Stimulated activated CD4-positive, alpha-beta T cell treated with anti-CD3 and anti-CD28 coated beads, Interleukin-12 subunit alpha, Interleukin-12 subunit beta, amount 100 ng/mL, for 24 hours (primary cell): ENCODE results near the gene NPM3.

ENCODE experiments used
- DNase-seq, 2 experiments: peaks; one replicate each; pipeline ENCODE4 v3.0.0-alpha.2; 2020; ENCODE audit warnings: low read depth in 2 of 2

Gene NPM3

DNA sequence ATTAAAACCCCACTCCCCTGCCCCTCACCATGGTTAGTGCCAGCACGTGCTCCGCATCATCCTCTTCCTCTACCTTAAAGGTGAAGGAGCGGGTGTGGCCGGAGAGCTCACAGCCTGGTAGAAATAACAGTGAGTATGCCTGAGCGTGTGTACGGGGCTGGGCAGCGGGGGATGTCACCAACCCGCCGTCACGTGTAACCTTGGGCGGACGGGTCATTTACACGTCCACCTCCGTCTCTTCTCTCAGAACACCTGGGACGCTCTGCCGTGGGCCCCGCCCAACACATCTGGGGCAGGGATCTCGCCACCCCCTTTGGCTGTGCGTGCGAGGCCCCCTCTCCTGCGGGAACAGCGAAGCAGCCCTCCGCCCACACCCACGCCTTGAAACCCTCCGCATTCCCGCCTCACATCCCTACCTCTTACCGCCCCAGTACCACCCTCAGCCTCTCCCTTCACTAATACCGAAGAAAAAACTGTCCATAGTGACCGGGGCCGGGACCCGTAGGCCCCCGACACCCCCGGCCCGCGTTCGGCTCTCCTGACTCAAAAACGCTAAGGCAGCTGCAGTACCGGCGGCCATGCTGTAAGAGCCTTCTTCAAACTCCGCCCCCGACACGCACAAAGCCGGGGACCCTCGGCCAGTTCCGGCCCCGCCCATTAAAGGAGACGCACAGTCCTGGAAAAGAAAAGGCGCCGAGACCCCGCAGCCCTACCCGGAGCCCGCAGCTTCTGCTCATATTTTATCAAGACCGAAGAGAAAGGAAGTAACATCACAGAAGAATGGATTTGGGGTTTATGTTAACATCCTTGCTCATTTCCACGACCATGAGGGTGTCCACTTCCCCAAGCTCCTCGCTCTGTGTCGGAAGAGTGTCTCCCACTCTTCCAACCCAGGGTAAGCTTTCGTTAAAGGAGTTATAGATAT lies at the start of gene NPM3:
NPM3 (minus strand) TSS at position 636 of the 925 bp plus-strand sequence; CDS start at position 580, 56 bp downstream.
- DNase-seq, result peak; percentile 78 to 88

DNA sequence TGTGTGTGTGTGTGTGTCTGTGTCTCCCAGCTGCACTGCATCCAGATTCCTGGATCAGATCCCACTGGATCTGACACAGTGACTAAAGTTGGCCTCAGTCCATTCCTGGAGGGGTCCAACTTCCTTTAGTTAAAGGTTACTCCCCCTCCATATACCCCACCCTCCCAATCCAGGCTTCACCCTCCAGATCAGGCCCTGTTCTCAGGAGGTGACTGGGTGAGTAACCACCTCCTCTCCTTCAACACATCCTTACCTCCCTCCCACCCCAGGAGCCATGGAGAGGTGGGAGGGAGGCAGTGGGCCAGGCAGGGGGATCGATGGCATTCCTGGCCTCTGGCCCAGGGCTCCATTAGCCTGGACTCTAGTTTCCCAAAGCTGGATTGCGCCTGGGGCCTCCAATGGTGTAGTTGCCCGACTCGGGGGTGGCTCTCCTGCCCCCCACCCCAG lies 49.1 kb upstream of the NPM3 start:
- DNase-seq, result no peak

DNA sequence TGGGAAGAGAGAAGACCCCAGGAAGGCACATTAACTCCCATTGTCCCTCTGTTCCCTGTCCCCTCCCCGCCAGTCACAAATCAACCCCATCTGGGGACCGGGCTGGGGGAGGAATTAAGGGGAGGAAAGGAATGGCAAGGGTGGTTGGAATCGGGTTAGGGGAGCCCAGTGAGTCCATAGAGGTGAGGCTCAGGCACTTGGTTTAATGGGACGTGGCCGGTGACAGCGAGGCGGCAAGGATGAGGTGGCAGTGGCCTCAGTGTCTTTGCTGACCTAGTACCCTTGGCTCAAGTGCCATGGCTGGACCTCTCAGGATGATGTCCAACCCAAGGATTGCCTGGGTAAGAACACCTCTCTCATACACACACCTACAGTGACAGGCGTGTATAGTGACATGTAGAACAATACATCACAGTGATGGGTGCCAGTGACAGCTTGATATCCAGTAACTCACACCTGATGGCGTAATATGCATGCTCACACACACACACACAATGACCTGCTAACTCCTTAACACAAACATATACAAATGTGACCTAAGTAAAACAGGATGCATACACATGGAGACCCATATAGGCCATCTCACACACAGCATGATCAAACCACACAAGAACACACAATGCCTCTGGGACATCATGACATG lies 48.0 kb upstream of the NPM3 start:
- DNase-seq, result no peak

- peak; percentile 77 to 85 for DNase-seq
Observed at GRCh38 chr10:101830322-101831168, 47.3 kb upstream of the NPM3 start.

GRCh38 chr10:101829561-101830315 lies 46.5 kb upstream of the NPM3 start:
- DNase-seq, result peak in 1 of 2 experiments; percentile 48

DNA sequence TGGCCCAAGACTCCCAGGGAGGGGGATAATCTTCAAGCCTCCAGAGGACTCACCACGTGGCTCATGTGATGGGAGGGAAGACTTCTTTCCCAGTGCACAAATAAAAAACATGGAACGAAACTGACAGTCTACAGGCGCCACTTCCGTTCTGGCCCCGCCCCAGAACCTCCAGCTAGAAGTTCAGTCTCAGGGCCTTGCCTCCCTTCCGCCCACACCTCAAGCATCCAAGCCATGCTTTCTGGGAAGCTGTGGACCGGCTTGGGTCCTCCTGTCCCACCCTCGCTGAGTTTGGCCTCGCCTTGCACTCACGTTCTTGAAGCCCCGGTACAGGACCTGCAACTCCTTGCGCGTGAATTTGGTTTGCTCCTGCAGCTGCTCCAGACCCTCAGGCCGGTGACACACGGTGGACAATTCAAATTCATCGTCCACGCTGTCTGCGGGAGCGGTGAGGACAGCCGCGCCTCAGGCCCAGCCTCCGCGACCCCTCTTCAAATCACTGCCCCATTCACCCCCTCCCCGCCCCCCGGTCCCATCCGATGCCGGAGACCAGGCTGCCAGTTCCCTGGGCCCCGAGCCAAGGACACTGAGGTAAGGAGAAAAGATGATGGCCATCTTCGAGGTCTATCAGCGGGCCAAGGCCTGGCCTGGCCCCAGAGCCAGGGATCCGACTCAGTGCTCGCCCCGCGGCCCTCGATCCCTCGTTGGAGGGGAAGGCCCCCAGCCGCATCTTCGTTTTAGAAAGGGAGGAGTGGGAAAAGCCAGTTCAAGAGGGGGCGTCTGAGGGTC lies 45.7 kb upstream of the NPM3 start:
- no peak for DNase-seq

GRCh38 chr10:101827919-101828600 lies 44.8 kb upstream of the NPM3 start:
- no peak for DNase-seq

DNA sequence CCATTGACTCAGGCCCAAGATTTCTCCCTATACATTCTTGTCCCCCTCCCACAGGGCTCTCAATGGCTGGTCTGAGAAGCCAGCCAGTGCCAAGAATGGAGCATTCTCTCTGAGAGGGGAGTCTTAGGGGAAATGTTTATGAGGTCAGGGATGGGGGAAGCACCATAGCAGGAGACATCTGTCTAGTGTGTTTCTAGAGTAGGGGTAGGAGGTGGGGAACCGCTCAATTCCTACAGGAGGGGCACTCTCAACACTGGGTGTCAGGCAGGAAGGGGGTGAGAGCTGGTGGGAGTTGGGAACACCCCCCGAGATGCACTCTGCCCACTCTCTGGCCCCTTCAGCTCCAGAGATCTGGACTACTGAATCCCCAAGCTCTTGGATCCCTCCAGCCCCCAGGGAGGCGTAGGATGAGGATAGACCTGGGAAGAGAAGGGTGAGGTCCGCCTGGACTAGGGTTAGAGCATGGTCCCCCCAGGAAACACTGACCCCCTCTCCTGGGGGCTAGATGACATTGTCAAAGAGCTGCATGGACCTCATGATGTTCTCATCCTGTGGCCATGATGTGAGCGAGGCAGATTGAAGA lies 43.7 kb upstream of the NPM3 start:
- no peak for DNase-seq

DNA sequence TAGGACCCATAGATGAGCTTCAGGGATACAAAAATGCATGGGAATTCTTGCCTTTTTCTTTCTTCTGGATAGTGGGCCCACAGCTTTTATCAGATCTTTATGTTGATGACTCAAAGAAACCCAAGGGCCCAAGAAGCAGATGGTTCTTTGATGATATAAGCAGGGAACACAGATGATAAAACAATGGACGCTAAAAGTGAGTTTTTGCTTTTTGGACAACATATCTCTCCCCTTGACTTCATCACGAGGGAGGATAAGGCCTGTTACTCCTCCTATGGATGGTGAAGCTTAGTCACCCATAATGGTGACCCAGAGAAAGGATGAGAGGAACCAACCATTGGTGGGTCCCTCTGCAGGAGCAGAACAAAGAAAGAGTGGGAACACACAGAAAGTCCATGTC lies 41.5 kb upstream of the NPM3 start:
- DNase-seq, result no peak

- DNase-seq, result no peak
Observed at GRCh38 chr10:101818872-101819633, 35.8 kb upstream of the NPM3 start.

DNA sequence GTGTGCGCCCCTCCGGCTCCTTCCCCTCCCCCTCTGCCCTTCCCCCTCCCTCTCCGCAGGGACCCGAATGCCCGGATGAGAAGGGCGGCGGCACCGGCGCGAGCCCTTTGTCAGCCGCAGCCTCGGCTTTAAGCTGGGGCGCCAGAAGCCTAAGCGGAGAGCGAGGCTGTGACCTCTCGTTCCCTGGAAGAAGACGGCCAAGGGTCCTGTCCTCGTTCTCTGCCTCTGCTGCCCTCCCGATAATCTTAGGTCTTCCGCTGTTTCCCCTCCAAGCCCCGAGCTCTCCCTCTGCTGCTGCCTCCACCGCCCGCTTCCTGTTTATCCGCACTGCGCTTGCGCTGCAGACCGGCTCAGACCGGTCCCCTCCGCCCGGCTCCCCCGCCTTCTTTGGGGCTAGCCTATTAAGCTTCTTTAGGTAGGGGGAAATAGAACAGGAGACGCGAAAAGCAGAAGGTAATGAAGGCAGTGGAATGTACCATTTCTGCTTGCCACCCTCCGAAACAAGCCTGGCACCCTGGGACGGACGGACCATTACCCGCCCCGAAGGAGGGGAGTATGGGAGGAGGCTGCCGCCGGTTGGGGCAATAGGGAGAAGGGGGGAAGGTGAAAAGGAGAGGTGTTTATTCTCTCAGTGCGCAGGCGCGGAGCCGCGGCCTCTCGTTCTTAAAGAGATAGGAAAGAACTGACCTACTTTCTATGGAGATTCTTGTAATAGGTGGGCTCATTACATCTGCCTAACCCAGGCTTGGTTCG lies 35.0 kb upstream of the NPM3 start, which contains the start of gene OGA:
OGA (minus strand) TSS at position 326 of the 753 bp plus-strand sequence. CDS start 422 bp downstream, outside the sequence.
- DNase-seq, result peak; percentile 93

DNA sequence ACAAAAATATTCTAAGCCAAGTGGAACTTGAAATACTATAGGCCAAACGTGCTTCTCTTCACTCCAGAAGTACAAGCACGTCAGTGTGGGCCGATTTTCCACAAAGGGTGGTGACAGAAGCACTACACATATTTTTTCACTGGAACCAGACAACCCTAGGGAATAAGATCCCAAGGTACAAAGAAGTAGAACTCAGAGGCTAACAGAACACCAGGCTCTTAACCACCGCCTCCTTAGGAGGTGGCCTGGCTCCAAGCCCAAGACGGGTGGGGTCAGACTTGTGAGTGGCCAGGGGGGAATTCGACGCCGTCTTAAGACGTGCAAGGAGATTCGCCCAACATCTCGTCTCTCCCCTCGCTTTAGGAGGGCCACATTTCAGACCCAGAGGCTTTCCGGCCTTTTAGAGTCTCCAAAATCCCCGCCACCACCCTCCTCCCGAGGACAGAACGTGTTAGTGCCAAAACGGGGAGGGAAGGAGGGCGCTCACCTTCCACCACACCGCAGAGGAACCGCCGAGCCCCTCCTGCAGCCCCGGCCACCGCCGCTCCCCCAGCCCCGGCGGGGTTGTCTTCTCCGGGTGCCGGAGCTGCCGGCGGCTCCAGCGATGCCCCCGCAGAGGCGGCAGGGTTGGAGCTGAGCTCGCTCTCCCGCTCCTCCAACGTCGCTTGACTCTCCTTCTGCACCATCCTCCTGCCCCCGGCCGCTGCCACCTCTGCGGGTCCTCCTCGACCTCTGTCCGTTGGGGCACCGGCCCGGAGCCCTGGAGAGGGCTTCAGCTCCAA lies 34.3 kb upstream of the NPM3 start:
- DNase-seq, result peak in 1 of 2 experiments; percentile 28

DNA sequence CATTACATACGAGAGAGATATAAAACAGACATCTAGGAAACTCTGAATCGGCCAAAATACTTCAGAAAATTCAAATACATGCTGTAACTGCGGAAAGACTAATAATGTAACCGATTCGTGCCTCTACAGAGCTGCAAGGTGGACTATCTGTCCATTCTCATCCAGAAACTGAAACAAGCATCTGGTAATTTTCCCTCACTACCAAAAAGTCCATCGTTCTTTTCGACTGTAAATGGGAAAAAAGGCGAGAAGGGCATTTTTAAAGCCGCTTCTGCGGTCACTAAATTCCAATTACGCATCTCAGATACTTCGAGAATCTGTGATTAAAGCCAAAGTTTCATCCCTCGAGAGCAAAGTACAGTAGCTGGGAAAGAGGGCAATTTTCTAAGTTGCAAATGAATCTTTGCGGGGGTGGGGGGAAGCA lies 33.7 kb upstream of the NPM3 start:
- no peak for DNase-seq

GRCh38 chr10:101816376-101816775 lies 33.1 kb upstream of the NPM3 start:
- DNase-seq, result no peak

DNA sequence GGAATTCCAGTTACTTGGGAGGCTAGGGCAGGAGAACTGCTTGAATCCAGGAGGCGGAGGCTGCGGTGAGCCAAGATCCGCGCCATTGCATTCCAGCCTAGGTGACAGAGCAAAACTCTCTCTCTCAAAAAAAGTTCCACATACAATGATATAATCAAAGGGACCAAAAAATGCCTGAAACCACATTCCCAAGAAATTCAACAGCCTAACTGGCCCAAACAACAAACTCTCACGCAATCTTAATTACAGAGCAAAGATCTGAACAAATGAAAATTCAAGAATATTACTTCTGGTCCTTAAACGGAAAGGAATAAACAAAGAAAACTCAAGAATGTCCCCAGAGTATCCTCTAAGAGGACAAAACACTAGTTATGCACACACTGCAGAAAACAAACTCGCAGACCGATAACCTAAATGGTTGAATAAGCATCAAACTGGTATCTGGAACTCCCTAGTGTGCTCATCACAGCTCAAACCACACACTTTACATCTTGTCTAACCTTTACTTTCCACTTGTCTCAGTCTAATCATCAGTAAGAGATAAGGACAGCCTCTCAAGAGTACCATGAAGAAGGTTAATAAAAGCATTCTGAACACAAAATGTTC lies 31.3 kb upstream of the NPM3 start:
- no peak for DNase-seq

GRCh38 chr10:101812606-101813005 lies 29.4 kb upstream of the NPM3 start:
- no peak for DNase-seq

DNA sequence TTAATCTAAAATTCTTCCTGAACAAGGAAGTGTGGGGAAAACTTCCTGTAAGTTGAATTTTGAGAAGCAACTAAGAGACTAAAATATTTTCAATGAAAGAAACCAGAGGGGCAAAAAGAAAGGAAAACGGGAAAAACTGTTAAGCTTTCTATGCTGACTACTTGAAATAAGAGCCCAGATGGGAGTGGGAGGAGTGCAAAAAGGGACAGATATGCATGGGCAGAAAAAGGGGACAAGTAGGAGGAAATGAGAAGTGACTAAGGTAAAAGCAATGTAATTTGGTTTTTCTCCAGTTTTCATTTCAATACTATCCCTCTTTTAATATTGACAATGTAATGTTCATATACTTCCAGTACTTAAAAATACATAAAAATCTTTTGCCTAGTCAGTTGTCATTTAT lies 23.9 kb upstream of the NPM3 start:
- DNase-seq, result no peak
